Central memory CD4-positive, alpha-beta T cell (primary cell): Measurements from ENCODE around the gene CTIF.

ENCODE experiments used
- DNase-seq: peaks from one replicate; pipeline ENCODE4 v3.0.0; 2022

CTIF gene

DNA sequence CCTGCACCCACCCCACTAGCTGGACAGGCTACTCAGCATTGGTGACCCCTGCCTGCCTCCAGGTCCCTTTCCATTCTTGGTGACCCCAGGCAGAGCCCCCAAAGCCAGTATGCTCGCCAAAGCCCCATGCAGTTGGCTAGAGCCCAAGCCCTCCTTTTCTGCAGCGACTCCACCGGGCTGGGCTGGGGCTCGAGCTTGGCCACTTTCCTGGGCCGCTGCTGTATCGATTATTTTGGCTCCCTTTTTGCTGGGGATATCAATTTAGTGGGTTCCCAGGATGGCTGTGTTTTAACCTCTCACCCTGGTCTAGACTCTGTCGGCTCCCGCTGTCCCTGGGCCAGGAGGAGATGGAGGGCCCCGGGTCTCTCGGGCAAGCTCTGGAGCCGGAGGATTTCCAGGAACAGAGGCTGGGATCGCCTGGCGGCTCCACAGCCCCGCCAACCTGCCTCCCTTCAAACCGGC lies 335.9 kb downstream of the CTIF start:
- DNase-seq, result no peak

DNA sequence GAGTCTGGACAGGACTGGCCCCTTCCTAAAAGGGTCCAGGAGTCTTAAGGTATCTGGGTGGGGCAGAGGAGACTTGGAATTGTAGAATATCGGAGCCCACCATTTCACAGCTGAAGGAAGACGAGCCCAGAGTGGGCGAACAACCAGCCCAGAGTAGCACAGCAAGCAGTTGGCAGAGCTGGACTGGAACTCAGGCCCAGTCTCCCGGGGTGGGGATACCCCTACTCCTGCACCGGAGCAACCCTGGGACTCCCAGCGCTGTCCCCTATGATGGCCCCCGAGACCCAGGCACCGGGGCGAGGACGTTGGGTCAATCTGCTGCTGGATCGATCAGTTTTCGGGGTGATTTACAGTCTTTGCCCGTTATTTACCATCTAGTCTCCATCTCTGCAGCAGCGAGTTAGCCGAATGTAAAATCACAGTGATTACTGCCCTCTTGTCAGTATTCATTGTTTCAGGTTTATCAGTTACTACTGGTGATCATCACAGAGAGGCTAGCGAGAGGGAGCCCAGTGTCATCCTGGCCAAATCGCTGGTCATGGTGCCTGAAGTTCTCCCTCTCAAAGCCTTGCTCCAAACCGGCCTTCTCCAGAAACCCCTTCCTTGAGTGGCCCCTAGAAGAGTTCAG lies 336.6 kb downstream of the CTIF start:
- DNase-seq, result no peak

DNA sequence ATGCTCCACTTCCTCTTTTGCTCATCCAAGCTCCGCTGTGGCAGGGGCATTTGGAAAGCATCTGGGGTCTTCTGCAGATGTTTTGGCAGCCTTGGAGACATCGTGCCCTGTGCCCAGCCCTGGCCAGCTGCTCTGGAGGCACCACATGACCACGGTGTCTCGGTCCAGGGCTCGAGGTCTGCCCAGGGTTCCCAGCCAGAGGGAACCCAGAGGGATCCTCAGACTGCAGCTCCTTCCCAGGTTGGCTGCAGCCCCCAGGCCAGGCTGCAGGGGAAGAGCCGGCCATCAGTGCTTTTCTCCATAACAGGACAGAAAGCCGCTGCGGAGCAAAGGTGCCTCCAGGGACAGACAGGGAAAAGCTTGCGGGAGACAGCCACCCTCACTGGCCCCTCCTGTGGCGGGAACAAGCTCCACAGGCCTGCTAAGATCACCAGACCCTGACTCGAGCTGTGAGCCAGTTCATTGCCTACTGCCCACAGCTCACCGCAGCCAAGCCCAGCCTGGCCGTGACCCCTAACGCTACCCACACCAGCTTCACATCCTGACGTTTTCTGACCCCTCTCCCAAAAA lies 337.2 kb downstream of the CTIF start:
- DNase-seq, result no peak

DNA sequence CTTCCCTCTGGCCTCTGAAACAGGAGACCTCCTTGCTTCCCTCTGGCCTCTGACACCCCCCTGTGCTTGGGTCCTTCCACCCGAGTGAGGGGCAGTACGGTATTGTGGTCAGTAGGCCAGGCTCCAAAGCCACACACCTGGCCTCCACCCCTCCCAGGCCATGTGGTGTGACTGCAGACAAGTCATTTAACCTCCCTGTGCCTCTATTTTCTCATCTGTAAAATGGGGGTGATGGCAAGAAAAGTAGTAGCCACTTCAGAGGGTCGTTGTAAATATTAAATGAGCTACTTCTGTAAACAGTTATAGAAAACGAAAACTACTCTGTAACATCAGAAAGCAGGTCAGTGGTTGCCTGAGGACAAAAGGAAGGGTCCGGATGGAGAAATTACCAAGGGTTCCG lies 337.8 kb downstream of the CTIF start:
- DNase-seq, result no peak

DNA sequence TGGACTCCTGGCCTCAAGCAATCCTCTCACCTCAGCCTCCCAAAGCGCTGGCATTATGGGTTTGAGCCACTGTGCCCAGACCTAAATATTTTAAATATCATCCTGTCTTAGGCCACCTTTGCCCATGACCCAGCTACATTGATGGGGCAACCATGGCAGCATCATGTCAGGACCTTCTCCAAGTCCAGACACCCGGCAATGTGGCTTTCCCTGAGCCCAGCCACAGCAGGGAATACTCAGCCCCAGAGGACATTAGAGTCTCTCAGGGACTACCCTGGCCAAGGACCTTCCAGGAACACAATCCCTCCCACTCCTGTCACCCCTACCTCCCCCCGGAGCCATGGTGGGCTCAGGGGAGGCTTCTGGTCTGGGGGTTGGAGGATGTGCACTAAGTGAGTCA lies 339.1 kb downstream of the CTIF start:
- no peak for DNase-seq

DNA sequence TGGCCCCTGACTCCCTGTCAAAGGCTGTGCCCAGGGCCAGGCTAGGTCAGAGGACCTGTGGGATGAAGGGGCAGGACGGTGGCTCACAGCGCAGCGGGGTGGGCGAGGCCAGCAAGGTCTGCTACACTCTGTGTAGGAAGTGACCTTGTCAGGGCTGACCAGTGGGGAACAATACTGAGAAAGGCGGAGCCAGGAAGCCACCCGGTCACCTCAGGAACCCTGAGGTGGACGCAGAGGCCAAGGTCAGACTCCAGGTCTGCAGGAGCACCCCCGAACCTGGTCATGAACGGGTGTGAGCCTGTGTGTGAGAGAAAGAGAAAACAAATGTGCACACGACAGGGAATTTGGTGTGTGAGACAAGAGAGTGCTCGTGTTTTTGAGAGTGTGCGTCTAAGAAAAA lies 339.6 kb downstream of the CTIF start:
- DNase-seq, result no peak

DNA sequence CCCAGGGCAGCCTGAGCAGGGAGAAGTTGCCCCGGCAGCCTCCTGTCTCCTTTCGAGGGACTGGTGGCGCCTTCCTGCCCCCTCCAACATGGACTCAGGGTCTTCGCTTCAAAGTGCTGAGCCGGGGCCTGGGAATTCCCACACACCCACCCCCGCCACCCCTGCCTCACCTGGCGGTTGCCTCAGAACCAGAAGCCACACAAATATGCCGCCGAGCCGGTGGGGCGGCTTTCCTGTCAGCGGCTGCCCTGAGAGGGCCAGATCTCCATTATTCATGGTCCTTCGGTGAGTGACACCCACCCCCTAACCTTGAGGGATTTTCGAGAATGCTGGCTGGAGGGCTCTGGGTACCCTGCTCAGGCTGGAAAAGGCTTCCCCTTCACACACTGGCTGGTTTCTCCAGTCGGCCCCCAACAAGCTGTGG lies 340.2 kb downstream of the CTIF start:
- no peak for DNase-seq

DNA sequence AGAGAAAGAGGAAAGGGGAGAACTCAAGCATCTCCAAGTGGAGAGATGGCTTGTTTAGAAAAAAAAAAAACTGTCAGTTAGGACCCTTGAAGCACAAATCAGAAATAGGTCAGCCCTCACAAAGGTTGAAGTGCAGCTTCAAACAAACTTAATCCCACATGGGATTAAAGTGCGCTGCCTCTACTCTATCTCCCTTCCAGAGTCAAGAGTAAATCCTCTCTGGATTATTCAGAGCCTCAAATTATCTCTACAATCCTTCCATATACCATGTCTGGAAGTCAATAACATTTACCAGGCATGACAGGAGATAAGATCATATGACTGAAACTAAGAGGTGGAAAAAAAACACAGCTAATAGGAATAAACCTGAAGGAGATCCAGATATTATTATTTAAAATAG lies 342.1 kb downstream of the CTIF start:
- no peak for DNase-seq

DNA sequence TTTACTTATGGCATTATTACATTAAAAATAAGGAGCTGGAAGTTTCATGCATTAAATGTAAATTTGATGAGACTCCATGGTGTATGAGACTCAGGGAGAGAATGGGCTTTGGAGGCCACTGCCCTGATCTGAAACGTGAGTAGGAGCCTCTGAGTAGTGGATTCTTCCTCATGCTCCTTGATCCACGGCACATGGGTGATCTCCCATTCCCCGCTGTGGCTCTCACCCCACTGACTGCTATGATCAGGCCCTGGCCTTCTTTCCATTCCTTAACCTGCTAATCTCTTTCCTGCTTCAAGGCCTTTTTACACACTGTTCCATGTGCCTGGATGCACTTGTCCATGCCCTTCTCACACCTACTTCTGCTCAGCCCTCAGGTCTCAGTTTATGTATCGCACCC lies 343.5 kb downstream of the CTIF start:
- DNase-seq, result no peak

DNA sequence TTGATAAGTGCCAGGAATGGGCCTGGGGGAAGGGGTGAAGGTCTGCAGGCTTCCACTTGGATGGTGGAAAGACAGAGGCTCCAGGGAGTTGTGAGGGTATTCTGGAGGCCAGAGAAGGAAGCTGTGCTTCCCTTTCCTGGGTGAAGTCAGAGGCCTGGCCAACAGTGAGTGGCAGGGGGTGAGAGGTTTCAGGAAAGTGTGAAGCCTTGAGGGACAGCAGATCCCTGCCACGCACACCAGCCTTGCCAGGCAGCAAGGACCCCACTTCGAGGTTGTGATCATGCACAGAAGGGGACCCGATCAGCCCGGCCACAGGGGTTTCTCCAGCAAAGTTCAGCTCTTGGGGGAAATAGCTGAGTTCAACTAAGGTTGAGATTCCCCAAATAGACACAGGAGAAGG lies 345.5 kb downstream of the CTIF start:
- no peak for DNase-seq

DNA sequence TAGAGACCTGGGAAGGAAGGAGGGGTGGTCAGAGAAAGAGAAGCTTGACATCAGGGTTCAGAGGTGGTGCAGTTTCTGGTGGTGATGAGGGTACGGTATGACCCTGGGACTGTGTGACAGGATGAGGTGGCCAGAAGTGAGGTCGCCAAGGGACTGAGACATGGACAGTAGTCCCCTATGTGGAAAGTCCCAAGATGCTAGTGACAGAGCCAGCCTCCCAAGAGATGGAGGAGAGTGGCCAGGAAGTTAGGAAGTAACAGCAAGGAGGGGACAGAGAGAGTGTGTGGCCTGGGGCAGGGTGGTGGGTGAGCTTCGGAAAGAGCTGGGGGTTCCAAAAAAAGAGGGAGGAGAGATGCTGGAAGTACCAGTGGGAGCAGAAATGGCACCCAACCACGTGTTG lies 345.9 kb downstream of the CTIF start:
- DNase-seq, result no peak

DNA sequence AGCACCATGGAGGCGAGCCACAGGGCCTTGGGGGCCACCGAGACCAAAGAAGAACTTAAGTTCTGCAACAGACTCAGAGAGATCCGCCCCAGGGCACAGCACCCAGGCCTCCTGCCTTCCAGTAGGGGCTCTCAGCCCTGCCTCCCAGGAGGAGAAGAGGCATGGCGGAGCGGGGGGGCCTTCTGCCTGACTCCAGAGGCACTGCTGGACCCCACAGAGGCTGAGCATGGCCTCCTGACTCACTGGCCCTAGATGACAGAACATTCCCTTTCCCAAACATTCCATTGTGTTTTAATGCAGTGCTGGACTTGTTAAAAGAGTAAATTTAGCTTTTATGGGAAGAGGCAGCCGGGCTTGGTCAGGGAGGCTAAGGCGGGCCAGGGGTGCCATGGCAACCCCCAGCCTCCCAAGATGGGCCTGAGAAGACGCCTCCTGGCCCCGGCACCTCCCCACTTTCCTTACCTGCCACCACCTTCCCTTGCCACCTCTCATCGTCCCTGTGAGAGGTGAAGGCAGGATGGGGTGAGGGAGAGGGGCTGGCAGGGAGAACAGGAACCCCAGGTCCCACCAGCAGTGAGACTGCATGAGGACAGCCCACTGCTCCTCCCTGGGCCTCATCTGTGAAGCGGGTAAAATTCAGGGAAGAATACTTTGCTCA lies 346.6 kb downstream of the CTIF start:
- DNase-seq, result no peak

DNA sequence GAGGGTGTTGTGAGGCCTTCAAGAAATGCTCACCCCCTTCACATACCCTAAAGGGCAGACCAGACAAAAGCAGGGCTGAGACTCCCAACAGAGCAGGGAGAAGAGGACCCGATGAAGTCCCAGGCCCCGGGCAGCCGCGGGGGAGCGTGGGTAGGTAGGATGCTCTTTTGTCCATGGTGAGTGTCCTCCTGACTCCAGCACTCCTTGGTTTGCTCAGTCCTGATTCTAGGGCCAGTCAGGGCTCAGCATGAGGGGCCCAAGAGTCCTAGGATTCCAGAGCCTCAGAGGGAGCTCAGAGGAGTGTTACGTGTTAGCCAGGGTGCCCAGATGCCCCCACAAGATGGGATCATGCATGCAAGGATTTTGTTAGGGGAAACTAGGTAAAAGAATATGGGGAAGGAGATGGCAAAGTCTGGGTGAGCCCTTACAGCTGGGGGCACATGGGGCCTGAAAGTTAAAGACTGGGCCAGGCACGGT lies 347.1 kb downstream of the CTIF start:
- no peak for DNase-seq

DNA sequence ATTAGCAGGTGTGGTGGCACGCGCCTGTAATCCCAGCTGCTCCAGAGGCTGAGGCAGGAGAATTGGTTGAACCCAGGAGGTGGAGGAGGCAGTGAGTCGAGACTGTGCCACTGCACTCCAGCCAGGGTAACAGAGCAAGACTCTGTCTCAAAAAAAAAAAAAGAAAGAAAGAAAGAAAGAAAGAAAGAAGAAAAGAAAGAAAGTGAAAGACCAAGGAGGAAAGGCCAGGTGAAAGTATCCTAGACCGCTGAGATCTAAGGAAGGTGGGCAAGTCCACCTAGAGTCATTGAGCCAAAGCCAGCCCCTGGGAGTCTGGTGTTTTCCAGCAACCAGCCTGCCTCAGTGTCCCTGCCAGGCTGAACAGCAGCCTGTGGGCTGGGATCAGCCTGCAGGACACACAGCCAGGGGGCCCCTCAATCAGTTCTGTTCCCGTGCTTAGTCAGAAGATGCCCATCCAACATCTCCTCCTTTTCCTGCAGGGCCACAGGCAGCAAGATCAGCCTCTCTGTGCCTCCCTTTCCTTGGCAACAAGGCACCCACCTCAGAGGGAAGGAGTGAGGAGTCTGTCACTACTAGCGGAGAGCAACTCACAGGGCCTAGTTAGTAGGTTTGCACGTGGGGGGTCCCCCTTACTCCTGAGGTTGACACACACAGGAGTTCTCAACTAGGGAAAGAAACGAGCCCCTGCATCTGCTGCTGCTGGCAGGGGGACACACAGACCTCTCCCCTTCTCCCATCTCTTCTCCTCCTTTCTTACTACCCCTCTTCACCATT lies 347.9 kb downstream of the CTIF start:
- DNase-seq, result no peak

DNA sequence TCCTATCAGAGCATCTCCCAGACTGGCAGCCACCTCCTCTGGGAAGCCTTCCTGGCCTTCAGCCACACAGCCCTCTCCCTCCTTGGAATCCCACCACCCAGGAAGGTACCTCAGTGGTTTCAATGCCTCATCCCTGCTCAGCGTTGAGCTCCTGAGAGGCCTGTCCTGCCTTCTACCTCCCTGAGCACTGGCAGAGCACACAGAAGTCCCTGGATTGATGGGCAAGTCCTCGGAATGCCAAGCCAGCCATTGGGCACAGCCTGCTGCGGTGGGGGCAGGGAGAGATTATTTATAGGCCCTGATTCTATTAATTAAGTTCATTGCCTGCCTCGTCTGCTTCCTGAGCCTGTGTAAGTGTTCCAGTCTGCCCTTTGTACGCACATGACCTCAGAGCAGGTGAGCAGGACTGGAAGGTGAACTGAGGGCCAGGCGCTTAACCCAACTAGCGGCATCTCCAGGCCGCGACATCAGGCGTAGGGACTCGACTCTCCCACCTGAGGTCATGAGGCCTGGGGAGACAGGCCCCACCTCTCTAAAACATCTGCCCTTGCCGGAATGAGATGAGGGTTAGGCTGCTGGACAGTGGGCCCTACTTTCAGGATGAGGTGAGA lies 348.6 kb downstream of the CTIF start:
- no peak for DNase-seq

DNA sequence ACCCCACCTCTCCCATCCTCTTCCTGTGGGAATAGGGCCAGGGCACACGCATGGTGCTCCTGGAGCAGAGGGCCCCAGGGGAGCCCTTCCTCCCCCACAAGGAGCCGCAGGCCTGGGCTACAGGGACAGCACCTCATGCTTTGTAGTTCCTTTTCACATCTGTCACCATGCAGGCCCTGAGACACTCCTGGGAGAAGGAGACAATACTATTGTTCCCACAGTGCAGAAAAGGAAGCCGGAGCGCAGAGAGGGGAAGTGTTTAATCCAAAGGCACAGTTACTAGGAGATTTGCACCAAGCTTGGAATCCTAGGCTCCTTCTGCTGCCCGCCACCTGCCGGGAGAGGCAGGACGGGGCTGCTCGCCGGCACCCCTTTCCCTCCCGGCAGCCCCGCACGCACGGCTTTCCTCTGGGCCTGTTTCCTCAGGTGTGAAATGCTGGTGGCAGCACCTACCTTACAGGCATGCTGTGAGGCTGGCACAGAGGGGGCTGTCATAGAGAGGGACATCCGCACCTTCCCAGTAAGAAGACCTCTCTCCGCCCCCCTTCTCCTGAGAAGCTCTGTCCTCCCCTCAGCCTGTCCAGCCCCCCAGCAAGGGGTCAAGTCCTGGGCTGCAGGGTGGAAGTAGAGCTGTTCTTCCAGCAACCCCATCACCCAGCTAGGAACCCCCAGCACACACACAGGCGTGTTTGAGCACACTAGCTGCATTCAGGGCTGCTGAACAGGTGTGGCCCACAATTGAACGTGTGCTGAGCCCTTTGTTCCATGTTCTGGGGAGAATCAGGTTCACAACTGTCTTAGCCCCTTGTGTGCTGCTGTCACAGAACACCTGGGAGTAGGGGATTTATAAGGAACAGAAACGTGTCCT lies 349.3 kb downstream of the CTIF start:
- DNase-seq, result no peak

DNA sequence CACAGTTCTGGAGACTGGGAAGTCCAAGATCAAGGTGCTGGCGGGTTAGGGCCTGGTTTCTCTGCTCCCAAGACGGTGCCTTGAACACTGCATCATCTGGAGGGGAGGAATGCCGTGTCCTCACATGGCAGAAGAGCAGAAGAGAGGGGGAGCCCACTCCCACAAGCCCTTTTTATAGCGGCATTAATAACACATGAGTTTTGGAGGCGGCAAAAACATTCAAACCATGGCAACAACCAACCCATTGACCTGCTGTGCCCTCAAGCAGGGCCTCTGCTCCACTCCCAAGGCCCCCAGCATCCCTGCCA lies 349.9 kb downstream of the CTIF start:
- DNase-seq, result no peak

DNA sequence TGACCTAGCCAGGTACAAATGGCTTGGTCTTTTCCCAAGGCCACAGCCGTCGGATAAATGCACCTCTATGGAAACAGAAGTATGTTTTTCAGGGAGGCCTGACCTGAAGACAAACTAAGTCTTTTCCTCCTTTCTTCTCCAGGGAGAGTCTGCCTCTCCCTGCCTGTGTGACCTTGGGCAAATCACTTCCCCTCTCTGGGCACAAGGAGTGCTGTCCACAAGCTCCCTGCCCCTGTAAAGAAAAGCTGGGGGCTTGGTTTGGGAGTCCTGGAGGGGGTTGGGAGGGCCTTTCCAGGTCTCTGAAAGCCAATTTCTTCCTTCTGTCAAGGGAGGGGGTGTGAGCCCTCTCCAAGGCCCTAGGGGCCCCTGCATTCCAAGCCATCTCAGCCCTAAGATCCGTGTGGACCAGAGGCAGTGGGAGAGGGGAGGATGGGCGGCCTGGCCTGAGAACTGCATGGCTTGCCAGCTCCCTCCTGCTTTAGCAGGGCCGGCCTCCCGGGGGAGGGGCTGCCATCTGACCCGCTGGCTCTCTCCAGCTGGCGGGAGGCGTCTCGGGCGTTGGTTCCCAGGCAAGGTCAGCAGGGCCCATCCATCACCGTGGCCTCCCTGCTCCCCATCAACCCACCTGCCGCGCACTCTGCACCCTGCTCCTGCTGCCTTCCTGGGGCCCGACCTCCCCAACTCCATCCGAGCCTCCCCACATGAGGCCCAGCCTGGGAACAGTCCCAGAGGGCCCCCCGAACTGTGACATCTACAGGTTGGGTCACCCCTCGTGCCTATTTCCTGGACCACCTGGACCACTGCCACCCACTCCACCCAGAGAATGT lies 350.5 kb downstream of the CTIF start:
- DNase-seq, result no peak

DNA sequence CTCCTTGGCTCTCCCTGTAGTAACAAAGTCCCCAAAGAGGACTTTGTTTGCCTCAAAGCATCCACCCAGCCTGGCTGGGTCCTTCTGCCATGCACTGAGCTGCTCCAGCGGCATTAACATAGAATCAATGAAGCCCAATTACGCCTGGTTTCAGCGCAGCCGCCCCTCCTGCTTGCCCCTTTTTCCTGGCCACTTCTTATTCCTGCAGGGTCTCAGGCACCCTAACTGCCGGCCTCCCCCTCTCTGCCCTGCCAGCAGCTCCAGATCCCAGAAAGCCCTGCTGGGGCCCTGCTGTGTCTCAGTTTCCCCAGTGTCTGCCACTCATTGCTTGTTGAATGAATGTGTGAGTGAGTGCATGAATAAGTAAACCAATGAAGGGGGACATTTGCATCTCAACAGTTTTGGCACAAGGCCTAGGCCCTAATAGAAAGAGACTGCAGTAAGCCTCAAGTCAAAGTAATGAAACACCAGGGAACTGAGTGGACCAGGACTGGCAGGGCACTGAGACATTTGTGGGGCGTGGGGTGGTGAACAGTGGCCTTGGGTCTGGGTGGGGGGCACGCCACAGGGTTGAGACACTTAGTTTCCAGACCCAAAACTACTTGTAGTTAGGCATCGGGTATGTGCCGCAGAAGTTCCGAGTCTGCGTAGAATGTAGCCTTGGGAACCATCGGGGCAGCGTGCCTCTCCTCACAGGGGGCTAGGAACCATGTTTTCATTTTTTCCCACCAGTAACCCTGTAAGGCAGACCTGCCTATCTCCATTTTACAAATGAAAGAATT lies 351.3 kb downstream of the CTIF start:
- DNase-seq, result no peak

DNA sequence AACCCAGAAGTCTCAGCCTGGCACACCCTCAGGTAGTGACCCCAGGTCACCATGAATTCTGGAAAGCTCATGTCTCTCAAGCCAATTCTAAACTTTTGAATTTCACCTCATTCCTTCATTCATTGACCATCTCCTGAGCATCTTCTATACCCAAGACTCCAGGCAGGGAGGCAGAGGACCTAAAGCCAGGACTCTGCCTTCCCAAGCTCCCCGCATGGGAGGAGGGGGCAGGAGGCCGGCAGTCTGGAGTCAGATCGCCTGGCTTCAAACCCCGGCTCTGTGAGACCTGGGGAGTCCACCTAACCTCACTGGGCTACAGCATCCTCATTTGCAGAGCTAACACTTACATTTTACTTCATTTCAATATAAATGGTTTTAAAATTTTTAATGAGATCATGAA lies 352.9 kb downstream of the CTIF start:
- no peak for DNase-seq
